ENCODE measurements around the gene CLTA.
A peak's percentile ranks its signal among the peaks of the same experiment; 100 is the strongest.

The CLTA gene, protein sequence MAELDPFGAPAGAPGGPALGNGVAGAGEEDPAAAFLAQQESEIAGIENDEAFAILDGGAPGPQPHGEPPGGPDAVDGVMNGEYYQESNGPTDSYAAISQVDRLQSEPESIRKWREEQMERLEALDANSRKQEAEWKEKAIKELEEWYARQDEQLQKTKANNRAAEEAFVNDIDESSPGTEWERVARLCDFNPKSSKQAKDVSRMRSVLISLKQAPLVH

DNA sequence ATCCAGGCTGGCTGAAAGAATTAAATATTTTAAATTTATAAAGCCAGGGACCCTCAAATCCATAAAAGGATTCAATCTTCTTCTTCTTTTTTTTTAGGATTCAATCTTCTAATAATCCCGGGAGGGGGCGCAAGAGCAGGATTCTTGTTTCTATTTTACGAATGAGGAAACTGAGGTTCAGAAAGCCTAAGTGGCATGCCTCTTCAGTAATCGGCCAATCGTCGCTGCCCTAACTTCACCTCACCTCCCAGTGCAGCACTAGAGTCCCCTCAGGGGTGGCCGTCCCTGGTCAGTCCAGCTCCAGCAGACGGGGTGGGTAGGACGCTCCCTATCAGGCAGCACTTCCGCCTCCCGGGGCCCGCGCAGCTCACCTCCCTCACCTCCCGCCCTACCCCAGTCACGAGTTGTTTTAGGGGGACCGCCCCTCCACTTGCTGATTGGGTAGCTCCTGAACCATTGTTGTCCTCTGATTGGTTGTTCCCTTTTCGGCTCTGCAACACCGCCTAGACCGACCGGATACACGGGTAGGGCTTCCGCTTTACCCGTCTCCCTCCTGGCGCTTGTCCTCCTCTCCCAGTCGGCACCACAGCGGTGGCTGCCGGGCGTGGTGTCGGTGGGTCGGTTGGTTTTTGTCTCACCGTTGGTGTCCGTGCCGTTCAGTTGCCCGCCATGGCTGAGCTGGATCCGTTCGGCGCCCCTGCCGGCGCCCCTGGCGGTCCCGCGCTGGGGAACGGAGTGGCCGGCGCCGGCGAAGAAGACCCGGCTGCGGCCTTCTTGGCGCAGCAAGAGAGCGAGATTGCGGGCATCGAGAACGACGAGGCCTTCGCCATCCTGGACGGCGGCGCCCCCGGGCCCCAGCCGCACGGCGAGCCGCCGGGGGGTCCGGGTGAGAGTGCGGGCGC is at the start of gene CLTA:
TSS of gene CLTA (plus strand) at position 534 of the 902 bp plus-strand sequence. CDS start at position 670, 136 bp downstream.
- DNase-seq: peak; percentile 99

DNA sequence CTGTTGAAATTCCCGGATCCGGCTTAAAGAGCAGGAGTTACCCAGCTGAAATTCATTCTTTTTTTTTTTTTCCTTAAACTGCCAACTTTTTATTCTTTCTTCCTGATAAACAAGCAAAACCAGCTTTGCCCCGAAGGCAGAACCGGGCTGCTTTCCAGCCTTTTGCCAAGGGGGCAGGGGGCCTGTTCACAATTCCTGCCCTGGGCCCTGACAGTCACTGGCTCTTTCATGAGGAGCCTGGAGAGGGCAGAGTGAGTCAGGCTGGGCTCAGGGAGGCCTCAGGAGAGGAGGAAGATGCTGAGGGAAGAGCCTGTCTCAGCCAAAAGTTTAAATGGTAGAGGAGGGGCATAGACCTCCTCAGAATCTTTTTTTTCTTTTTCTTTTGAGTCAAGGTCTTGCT is 49.4 kb upstream of the CLTA start:
- no peak for DNase-seq

DNA sequence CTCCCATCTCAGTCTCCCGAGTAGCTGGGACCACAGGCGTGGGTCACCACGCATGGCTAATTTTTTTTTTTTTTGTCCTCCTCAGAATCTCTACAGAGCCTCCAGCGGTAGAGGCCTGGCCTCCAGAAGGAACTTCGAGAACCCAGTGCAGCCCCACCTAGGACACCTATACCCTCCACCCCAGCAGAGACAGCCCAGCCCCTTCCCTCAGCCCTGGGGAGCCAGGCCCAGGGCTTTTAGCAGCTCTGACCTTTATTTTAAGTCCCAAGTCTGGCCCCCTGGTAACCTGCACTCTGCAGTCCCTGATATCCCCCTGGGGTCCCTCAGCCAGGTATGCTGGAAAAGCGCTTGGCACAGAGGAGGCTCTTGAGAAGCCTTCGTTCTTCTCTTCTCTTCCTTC is 49.0 kb upstream of the CLTA start:
- no peak for DNase-seq

GRCh38 chr9:36142510-36143244 is 48.0 kb upstream of the CLTA start:
- no peak for DNase-seq

DNA sequence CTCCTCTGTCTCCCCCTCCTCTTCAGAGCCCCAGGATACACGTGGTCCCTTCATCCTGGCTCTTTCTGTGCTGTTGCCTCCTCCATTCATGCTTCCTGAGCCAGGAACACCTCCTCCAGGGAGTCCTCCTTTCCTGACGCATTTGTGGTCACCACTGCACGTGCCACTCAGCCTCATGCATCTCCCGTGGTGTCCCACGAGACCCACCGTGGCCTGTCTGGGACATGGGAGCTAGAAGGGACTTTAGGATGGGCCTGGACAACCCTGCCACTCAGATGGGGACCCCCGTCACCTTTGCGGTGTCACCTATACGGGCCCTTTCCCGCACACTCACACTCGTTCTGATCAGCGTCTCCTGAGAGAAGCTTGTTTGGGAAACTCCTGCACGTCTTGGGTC is 47.5 kb upstream of the CLTA start:
- no peak for DNase-seq

DNA sequence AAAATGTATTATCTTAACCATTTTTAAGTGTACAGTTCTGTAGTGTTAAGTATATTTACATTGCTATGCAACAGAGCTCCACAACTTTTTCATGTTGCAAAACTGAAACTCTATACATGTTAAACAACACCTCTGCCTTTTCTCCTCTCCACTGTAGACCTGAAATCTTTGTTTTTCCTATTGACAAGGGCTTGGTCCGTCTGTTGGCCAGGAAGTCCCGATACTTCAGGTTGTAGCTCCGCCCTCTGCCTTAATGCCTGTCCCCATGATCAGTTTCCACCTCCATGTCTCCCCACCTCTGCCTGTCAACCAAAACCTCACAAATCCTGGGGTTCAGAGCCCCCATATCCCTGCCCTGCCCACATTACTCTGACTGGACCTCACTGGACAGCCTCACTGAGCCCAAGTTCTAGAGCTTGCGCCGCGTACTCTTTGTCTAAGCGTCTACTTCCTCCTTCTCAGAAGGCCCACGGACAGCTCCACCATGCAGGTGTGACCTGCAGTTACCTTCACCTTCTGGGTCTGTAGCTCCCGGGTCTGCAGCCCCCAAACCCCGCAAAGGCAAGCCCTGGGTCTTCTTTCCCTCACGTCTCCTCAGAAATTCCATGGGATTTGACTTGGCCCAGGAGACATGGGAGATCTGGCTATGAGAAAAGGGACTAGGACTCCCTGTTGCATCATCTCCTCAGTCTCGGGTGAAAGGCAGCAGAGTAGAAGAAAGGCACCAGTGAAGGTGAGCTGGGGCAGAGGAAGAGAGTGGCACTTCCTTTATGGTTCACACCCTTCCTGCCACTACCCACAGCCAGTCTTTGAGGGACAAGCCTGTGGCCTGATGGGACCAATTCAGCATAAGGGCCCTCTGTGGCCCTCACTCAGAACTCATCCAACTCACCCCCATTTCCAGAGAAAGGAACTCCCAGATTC is 46.1 kb upstream of the CLTA start:
- no peak for DNase-seq

- no peak for DNase-seq
These were observed 44.8 kb upstream of the CLTA start for GRCh38 chr9:36145970-36146369.

GRCh38 chr9:36146651-36147050 is 44.1 kb upstream of the CLTA start:
- DNase-seq: no peak

DNA sequence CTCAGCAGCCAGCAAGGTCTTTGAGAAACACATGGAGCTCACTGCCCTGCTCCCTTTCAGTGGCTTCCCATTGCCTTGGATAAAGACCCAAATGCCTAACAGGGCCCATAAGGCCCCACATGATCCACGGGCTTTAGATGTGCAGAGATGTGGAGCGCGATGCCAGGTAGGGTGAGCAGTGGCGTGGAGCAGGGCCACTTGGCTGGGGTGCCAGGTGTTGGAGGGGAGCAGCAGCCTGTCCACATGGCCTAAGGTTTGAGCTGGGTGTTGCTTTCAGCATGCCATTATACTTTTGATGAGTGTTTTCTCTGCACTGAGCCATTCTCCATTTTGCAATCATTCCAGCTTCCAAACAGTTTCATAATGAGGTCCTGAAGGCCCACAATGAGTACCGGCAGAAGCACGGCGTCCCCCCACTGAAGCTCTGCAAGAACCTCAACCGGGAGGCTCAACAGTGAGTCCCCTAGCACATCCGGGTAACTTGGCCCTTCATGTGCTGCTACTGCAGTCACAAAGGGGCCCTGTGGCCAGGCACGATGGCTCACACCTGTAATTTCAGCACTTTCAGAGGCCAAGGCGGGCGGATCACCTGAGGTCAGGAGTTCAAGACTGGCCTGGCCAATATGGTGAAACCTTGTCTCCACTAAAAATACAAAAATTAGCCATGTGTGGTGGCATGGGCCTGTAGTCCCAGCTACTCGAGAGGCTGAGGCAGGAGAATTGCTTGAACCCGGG is 43.1 kb upstream of the CLTA start:
- DNase-seq: no peak

DNA sequence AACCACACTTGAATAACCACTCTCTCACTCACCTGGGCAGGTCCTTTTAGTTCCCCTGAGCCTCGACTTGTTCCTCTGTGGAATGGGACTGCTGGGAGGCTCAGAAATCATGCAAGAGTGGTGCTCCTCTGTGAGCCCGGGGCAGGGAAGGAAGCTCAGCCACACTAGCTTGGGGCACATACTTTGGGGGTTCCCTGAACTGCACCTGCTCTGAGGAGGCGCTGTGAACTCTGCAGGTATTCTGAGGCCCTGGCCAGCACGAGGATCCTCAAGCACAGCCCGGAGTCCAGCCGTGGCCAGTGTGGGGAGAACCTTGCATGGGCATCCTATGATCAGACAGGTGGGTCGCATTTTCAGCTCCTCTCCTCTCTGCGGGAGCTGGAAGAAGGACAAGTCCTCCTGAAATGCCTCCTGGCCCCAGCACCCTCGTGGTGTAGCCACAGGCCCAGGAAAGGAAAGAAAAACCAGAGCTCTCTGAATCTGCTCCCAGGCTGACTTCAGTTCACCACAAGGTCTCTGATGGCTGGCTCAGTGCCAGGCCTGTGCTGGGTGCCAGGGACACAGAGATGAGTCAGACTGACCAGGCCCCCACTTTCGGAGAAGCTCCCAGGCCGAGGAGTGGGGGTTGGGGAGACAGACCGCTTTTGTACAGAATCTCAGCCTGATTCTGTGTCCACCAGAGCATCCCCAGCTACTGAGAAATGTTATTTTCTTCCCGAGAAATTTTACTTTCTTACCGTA is 42.2 kb upstream of the CLTA start:
- peak; percentile 8 for DNase-seq

GRCh38 chr9:36149197-36149596 is 41.5 kb upstream of the CLTA start:
- DNase-seq: no peak

DNA sequence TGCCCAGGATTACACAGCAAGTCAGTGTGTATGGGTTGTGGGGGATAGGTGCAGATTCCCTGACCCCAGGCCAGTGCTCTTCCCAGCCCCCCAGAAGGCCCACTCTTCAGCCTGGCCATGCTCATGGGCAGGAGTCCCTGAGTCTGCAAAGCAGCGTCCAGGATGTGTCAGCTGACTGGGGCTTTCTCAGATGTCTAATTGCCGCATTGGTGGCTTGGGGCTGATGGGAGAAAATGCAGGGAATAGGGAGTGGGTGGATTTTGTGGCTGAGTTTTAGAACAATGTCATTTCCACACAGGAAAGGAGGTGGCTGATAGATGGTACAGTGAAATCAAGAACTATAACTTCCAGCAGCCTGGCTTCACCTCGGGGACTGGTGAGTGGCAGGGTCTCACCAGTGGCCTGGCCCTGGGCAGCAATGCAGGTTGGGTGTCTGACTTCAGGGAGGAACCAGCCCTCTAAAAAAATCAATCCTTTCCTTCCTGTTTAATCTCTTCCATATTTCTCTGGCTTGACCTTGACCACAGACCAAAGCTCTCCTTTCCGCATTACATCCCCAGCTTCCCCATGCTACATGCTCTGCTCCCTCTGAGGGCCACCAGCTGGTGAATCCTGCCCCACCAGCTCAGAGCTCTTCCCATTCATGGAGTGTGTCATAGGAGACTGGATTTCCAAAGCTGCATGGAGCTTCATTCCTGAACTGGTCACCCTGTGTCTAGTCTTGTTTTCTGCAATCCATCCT is 40.0 kb upstream of the CLTA start:
- DNase-seq: no peak

- no peak for DNase-seq
These were observed 39.2 kb upstream of the CLTA start for GRCh38 chr9:36151316-36152210.

DNA sequence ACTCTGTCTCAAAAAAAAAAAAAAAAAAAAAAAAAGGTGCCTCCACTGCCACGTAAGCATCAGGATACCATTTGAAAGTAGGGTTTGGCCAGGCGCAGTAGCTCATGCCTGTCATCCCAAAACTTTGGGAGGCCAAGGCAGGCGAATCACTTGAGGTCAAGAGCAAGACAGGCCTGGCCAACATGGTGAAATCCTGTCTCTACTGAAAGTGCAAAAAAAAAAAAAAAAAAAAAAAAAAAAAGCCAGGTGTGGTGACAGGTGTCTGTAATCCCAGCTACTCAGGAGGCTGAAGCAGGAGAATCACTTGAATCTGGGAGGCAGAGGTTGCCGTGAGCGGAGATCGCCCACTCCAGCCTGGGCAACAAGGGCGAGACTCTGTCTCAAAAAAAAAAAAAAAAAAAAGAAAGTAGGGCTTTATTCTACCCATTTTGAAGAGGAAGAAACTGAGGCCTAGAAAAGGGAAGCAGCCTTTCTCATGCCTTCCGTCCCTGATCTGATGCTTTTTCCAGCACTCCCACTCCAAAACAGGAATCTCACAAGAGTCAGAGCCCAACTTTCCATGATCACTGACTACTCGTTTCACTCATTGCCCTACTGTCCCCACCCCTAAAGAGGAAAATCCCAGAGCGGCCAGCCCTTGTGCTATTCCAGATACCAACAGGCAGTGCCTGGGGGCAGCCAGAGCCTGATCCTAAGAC is 37.8 kb upstream of the CLTA start:
- DNase-seq: no peak

GRCh38 chr9:36153746-36154145 is 37.0 kb upstream of the CLTA start:
- DNase-seq: no peak

GRCh38 chr9:36154331-36154952 is 36.3 kb upstream of the CLTA start:
- DNase-seq: no peak

DNA sequence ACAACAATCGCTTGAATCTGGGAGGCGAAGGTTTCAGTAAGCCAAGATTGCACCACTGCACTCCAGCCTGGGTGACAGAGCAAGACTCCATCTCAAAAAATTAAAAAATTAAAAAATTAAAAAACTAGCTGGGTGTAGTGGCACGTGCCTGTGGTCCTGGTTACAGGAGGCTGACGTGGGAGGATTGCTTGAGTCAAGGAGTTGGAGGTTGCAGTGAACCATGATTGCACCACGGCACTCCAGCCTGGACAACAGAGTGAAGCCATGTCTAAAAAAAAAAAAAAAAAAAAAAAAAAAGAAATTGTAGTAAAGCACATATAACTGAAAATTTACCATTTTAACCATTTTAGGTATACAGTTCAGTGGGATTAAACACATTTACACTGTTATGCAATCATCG is 34.6 kb upstream of the CLTA start:
- no peak for DNase-seq

DNA sequence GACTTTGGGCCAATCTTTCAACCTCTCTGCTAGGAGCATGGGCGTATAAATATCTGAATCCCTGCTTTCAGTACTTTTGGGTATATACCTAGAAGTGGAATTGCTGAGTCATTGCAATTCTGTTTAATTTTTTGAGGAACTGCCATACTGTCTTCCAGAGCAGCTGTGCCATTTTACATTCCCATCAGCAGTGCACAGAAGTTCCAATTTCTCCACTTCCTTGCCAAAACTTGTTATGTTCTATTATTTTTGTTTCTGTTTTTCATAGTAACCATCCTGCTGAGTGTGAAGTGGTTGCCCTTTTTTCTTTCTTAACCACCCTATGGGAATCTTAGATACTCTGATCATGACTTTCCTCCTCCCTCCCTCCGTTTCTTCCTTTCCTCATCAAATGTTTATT is 32.6 kb upstream of the CLTA start:
- no peak for DNase-seq

Measured in DMS79 (cell line).